Astrocyte (in vitro differentiated cells and primary cell): ENCODE results near the gene OPCML.

ENCODE experiments used
- CTCF ChIP-seq: IDR thresholded peaks from 2 replicates; pipeline ENCODE4 v1.5.1; 2011; ENCODE audit warnings: low read depth, mild to moderate bottlenecking, inconsistent platforms, low read length, moderate library complexity; ENCODE audit not compliant: insufficient read depth
- EZH2 ChIP-seq: IDR thresholded peaks from 2 replicates; pipeline ENCODE4 v1.6.1; 2012; ENCODE audit warnings: mild to moderate bottlenecking, low read length, inconsistent platforms; ENCODE audit not compliant: insufficient read depth

GRCh38 chr11:132405728-132406127 lies 1126.6 kb downstream of the OPCML start:
- TF ChIP-seq CTCF (no peak), EZH2 (no peak)
